Measurements from ENCODE around the gene ST6GALNAC2. TPM values are rescaled to one million over a fixed set of nuclear protein-coding genes. Genes with fewer than 3 reads are reported as not detected.

ST6GALNAC2 gene
- total RNA-seq, 1 experiment from 2014 or later = 23.0 TPM

DNA sequence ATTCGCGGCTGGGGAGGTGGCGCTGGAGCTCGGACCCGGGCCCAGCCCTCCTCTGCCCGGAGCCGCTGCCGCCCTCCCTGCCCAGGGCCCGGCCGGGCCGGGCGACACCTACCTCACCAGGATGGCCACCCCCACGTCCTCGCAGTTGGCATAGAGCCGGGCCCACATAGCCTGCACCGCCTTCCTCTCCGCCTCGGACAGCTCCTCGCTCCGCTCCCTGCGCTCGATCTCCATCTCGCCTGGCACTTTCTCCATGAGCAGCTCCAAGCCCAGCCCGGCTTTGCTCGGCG lies 48.4 kb downstream of the ST6GALNAC2 start:
- Histone ChIP-seq H3K4me1 (ENCODE audit: control insufficient read depth, insufficient read depth, low read length) (peaks cover 28% of the 10 kb centered on the region), H3K36me3 (ENCODE audit: control insufficient read depth, insufficient read depth, low read length) (no peaks in the 10 kb centered on the region), H3K27me3 (ENCODE audit: control insufficient read depth, insufficient read depth, low read length) (no peaks in the 10 kb centered on the region; the same call in 1 of the 2 replicates), H3K4me3 (ENCODE audit: low read depth in 2 of 2, low read length in 2 of 2) (peak overlapping the region in 1 of 2 experiments; percentile 23; a peak in 2 of 4 replicates), H3K27ac (ENCODE audit: low read length) (no peak overlapping the region), H3K9me3 (ENCODE audit: control insufficient read depth, insufficient read depth, low read depth, low read length) (no peaks in the 10 kb centered on the region)
- CTCF ChIA-PET = interaction anchor here (0.6 kb wide), 1 partner anchor 81 kb away, joined by 3 read pairs; no protein-coding TSS in a partner anchor
- DNase-seq (ENCODE audit: low read depth, low spot score) (no peak), ATAC-seq (peak; percentile 15; the same call in 1 of the 2 replicates)
- TF ChIP-seq SIN3A (IDR thresholded peaks at IDR 0.05; ENCODE audit: borderline replicate concordance, insufficient read depth, low read depth, low read length) = no peak
- TF ChIP-seq, protein P1, sequence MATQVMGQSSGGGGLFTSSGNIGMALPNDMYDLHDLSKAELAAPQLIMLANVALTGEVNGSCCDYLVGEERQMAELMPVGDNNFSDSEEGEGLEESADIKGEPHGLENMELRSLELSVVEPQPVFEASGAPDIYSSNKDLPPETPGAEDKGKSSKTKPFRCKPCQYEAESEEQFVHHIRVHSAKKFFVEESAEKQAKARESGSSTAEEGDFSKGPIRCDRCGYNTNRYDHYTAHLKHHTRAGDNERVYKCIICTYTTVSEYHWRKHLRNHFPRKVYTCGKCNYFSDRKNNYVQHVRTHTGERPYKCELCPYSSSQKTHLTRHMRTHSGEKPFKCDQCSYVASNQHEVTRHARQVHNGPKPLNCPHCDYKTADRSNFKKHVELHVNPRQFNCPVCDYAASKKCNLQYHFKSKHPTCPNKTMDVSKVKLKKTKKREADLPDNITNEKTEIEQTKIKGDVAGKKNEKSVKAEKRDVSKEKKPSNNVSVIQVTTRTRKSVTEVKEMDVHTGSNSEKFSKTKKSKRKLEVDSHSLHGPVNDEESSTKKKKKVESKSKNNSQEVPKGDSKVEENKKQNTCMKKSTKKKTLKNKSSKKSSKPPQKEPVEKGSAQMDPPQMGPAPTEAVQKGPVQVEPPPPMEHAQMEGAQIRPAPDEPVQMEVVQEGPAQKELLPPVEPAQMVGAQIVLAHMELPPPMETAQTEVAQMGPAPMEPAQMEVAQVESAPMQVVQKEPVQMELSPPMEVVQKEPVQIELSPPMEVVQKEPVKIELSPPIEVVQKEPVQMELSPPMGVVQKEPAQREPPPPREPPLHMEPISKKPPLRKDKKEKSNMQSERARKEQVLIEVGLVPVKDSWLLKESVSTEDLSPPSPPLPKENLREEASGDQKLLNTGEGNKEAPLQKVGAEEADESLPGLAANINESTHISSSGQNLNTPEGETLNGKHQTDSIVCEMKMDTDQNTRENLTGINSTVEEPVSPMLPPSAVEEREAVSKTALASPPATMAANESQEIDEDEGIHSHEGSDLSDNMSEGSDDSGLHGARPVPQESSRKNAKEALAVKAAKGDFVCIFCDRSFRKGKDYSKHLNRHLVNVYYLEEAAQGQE (IDR thresholded peaks at IDR 0.05; ENCODE audit: insufficient read depth in 1 of 2, low read depth in 2 of 2, low read length in 1 of 2) = 0 out of 4 replicates have a peak, but pooled peaks of 1 of the 2 experiments have one; percentile 57
- BruUV-seq (replicated peaks) = no TSS peak
- POLR2A ChIA-PET = interaction anchor here (0.6 kb wide), 1 partner anchor 45 kb away, joined by 3 read pairs; no protein-coding TSS in a partner anchor
- intact Hi-C loops (cut with micrococcal nuclease; ENCODE audit: unreplicated experiment) = no loop called here
- in situ Hi-C loops (cut with HindIII; ENCODE audit: low pct_unique_long_range_greater_than_20kb, low sequenced_read_pairs) = no loop called here

DNA sequence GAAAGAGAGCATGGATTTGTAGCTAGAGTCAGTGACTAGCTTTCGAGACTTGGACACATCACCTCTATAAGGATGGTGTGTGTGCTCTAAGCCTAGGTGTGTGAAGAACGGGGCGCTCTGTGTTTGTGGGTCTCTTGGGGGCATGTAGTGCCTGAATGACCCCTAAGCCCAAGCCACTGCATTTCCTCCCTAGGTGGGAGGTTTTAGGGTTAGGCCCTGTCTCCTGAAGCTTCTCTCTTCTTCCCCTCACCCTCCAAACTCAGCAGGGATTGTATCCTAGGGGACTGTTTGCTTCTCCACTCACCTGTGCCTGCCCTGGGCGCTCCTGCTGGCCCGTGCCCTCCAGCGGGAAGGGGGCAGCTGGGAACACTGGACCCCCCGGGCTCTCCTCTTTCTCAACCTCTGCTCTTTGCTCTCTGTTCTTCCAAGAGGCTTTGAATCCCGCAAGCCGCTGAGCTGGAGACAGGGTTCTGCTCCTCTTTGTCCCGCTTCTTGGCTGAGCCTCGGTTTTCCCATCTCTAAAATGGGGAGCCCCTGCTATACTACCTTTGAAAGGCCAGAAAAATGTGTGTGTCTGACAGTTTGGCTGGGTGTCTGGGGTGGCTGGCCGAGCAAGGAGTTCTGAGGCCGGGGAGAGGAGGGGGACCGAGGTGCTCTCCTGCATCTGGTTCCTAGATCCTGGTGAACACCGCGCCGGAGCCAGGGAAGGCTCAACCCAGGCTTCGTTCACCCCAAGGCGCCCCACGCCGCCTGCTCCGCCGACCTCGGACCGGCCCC lies 49.0 kb downstream of the ST6GALNAC2 start:
- peak overlapping the region in 1 of 2 experiments; percentile 23; a peak in 2 of 4 replicates for H3K4me3 ChIP-seq (ENCODE audit: low read depth in 2 of 2, low read length in 2 of 2)
- peaks cover 28% of the 10 kb centered on the region for H3K4me1 ChIP-seq (ENCODE audit: control insufficient read depth, insufficient read depth, low read length)
- no peak for DNase-seq (ENCODE audit: low read depth, low spot score)
- no peaks in the 10 kb centered on the region for H3K36me3 ChIP-seq (ENCODE audit: control insufficient read depth, insufficient read depth, low read length)
- 0 out of 2 replicates have a peak overlapping the region, but pooled peaks have one; percentile 1 for H3K27ac ChIP-seq (ENCODE audit: low read length)
- in situ Hi-C loops (cut with HindIII; ENCODE audit: low pct_unique_long_range_greater_than_20kb, low sequenced_read_pairs) (no loop called here), intact Hi-C loops (cut with micrococcal nuclease; ENCODE audit: unreplicated experiment) (no loop called here)
- H3K27me3 ChIP-seq (ENCODE audit: control insufficient read depth, insufficient read depth, low read length) = no peaks in the 10 kb centered on the region; the same call in 1 of the 2 replicates
- TF ChIP-seq SIN3A (IDR thresholded peaks at IDR 0.05; ENCODE audit: borderline replicate concordance, insufficient read depth, low read depth, low read length) = no peak
- TF ChIP-seq POLR2AphosphoS5 (IDR thresholded peaks at IDR 0.05; ENCODE audit: low read depth, low read length) = no peak
- TF ChIP-seq, protein P1 (IDR thresholded peaks at IDR 0.05; ENCODE audit: insufficient read depth in 1 of 2, low read depth in 2 of 2, low read length in 1 of 2) = no peak
- ChIA-PET POLR2A (interaction anchor here (0.5 to 0.6 kb wide), 2 partner anchors 20 to 45 kb away, joined by 3 read pairs; no protein-coding TSS in a partner anchor), CTCF (interaction anchor here (0.5 to 1.7 kb wide), 5 partner anchors 10 to 68 kb away, joined by 3 to 13 read pairs (median 6); partner anchors contain the start of gene ST6GALNAC2)
- ATAC-seq = no peak
- BruUV-seq (replicated peaks) = no TSS peak
- H3K9me3 ChIP-seq (ENCODE audit: control insufficient read depth, insufficient read depth, low read depth, low read length) = no peaks in the 10 kb centered on the region

All from Panc1 (cell line).